HG03108 (cell line): ENCODE data around the gene NDUFB6.
"Not testable (repeated sequence)": the region's sequence is repeated elsewhere in the genome, so short reads cannot be mapped to it uniquely, and the experiment has no call there.

Experiments
- ATAC-seq: cut with Tn5 transposase; IDR thresholded peaks from one replicate; pipeline ENCODE4 v1.9.1; 2021; ENCODE audit warnings: moderate library complexity; ENCODE audit not compliant: unreplicated experiment

The NDUFB6 gene

GRCh38 chr9:32571969-32572899 lies 725 bp downstream of the NDUFB6 start:
- ATAC-seq, result peak; percentile 83

- no peak for ATAC-seq
Measured at GRCh38 chr9:32570262-32570661, 2.7 kb downstream of the NDUFB6 start.

GRCh38 chr9:32566770-32567169 lies 6.2 kb downstream of the NDUFB6 start:
- no peak for ATAC-seq

- ATAC-seq, result no peak
Measured at GRCh38 chr9:32565967-32566366, 7.0 kb downstream of the NDUFB6 start.

- no peak for ATAC-seq
Measured at GRCh38 chr9:32558408-32558934, 14.5 kb downstream of the NDUFB6 start.

GRCh38 chr9:32554591-32554990 lies 18.4 kb downstream of the NDUFB6 start:
- ATAC-seq, result no peak

- ATAC-seq, result no peak
Measured at GRCh38 chr9:32554107-32554506, 18.9 kb downstream of the NDUFB6 start.

GRCh38 chr9:32552172-32552872 lies 20.6 kb downstream of the NDUFB6 start, which contains the start of the genes SMIM27 and TOPORS:
Gene SMIM27 (plus strand): TSS chr9:32552327. CDS start chr9:32552435, 108 bp downstream.
Gene TOPORS (minus strand): TSS chr9:32552586. CDS start chr9:32552436, 150 bp downstream.
- peak; percentile 64 for ATAC-seq

GRCh38 chr9:32551276-32552051 lies 21.5 kb downstream of the NDUFB6 start:
- peak; percentile 6 for ATAC-seq

GRCh38 chr9:32550562-32551275 lies 22.2 kb downstream of the NDUFB6 start:
- peak; percentile 54 for ATAC-seq

GRCh38 chr9:32550150-32550561 lies 22.8 kb downstream of the NDUFB6 start:
- no peak for ATAC-seq

GRCh38 chr9:32548213-32548612 lies 24.7 kb downstream of the NDUFB6 start:
- not testable (repeated sequence) for ATAC-seq

- ATAC-seq, result no peak
Measured at GRCh38 chr9:32545884-32546283, 27.1 kb downstream of the NDUFB6 start.

- ATAC-seq, result no peak
Measured at GRCh38 chr9:32543047-32543446, 29.9 kb downstream of the NDUFB6 start.

GRCh38 chr9:32533816-32534215 lies 39.1 kb downstream of the NDUFB6 start:
- ATAC-seq, result no peak

GRCh38 chr9:32533336-32533735 lies 39.6 kb downstream of the NDUFB6 start:
- no peak for ATAC-seq

- no peak for ATAC-seq
Measured at GRCh38 chr9:32526707-32527048, 46.3 kb downstream of the NDUFB6 start.

- peak; percentile 74 for ATAC-seq
Measured at GRCh38 chr9:32526041-32526706, 46.8 kb downstream of the NDUFB6 start, which contains the start of gene RIGI. Gene RIGI (minus strand): TSS chr9:32526196. CDS start chr9:32526166, 30 bp downstream.

- no peak for ATAC-seq
Measured at GRCh38 chr9:32525709-32526030, 47.3 kb downstream of the NDUFB6 start.
